Omental fat pad (tissue), 4 donors: Measurements from ENCODE around the gene VPS41. TPM values are rescaled to one million over a fixed set of nuclear protein-coding genes. Genes with fewer than 3 reads are reported as not detected.

Source experiments
- ATAC-seq: fragments of 150-250 bp; one replicate; pipeline ENCODE4 v1.9.1; 2016; ENCODE audit warnings: mild to moderate bottlenecking, moderate library complexity; ENCODE audit not compliant: low FRiP score
- DNase-seq: peaks from one replicate; pipeline ENCODE4 v3.0.0-alpha.2; 2019; ENCODE audit warnings: low spot score
- total RNA-seq, 4 donors: library from RNA; depleted of rRNA; stranded (reverse); fragments of >200 nt; gene quantifications; one replicate each; pipeline ENCODE4 v1.1.0, GENCODE V29; 2016
- TF ChIP-seq, protein P1 (sequence below), 3 donors: fragments of 450-650 bp; IDR thresholded peaks; one replicate each; pipeline ENCODE4 v1.5.1; 2016 to 2017; ENCODE audit warnings: antibody characterized with exemption in 3 of 3, mild to moderate bottlenecking in 3 of 3, moderate library complexity in 2 of 3

VPS41 gene
- total RNA-seq, 4 donors from 2014 or later = 28.9 to 44.9 (median 33.4) TPM

DNA sequence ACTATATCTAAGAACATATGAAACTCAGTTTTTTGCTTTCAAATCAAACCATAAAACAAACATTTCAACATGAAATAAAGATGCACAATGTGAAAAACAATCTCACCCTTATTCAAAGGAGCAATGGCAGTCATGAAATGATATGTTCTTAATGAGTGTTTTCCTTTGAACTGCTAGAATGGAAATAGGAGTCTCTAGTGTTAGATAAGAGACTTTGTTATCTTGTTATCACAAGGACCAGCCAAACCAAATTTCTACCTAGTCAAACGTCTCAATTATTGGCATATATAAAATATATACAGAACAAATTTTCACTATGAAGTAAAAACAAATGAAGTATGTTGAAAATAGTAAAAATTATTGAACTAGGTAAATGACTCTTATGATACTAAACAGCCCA is 1.2 kb downstream of the VPS41 start:
- DNase-seq (no peak), ATAC-seq (no peak)
- TF ChIP-seq, protein P1, sequence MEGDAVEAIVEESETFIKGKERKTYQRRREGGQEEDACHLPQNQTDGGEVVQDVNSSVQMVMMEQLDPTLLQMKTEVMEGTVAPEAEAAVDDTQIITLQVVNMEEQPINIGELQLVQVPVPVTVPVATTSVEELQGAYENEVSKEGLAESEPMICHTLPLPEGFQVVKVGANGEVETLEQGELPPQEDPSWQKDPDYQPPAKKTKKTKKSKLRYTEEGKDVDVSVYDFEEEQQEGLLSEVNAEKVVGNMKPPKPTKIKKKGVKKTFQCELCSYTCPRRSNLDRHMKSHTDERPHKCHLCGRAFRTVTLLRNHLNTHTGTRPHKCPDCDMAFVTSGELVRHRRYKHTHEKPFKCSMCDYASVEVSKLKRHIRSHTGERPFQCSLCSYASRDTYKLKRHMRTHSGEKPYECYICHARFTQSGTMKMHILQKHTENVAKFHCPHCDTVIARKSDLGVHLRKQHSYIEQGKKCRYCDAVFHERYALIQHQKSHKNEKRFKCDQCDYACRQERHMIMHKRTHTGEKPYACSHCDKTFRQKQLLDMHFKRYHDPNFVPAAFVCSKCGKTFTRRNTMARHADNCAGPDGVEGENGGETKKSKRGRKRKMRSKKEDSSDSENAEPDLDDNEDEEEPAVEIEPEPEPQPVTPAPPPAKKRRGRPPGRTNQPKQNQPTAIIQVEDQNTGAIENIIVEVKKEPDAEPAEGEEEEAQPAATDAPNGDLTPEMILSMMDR (IDR thresholded peaks at IDR 0.05) = no peak

DNA sequence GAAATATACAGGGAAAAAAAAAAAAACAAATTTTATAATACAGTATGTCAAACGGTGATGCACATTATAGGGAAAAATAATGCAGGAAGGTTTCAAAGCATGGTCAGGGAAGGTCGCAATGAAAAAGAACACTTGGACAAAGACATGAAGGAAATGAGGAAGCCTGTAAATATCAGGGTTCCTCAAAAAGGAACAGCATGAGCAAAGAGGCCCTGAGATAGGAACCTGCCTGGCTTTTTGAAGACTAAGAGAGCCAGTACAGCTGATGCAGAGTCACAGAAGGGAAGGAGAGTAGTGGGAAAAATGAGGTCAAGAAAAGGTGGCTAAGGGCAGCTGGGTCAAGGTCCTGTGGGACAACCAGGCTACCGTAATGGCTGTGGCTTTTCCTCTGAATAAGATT is 1.9 kb downstream of the VPS41 start:
- TF ChIP-seq, protein P1 (IDR thresholded peaks at IDR 0.05) = no peak
- ATAC-seq = no peak

DNA sequence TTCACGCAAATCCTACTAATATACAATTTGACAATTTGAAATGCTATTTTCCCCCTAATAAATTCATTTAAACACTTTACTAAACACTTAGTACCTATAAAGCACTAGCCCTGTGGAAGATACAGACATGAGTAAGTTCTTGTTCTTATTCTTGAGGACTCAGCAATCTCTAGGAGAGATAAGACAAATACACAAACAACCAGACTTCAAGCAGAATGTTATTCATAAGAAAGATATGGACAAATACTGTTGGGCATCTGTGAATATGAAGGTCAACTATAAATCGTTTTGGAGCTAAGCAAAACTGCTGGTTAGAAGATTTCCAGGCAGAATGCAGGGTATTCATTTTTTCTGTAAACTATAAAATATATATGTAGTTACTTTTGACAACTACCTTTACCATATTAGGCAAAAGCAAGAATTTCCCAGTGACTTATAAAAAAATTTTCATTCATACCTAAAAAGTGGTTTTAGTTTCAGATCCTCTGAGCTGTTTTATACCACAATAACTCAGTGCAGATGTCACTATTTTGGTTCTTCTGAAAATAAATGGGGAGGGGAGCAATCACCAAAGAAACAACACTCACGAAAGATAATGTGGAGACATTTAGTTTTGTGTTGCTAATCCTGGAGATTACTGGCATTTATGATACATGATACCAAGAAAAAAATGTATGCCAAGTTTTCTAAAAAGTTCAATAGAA is 3.8 kb downstream of the VPS41 start:
- DNase-seq (no peak), ATAC-seq (no peak)
- TF ChIP-seq, protein P1 (IDR thresholded peaks at IDR 0.05) = no peak

More for the DNA sequence above, 1.9 kb downstream of the VPS41 start:
- DNase-seq = no peak

DNA sequence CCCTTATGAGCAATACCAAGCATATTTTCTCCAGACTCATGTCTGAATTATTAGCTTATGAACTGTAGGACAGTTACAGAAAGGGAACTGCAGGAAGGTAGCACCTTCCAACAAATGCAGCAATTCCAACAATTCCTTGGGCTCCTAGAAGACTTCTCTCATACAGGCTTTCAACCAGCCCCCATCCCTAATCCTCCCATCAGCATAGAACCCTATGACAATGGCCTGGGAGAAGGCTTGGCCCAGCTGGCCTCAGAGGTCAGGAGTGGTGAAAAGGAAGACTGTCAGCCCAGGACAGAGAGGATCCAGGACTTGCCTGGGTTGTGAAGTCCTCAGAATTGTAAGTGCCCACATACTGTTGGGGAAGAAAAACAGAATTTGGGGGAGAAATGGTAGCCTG is 5.9 kb downstream of the VPS41 start:
- TF ChIP-seq, protein P1 (IDR thresholded peaks at IDR 0.05) = no peak
- ATAC-seq (no peak), DNase-seq (no peak)

DNA sequence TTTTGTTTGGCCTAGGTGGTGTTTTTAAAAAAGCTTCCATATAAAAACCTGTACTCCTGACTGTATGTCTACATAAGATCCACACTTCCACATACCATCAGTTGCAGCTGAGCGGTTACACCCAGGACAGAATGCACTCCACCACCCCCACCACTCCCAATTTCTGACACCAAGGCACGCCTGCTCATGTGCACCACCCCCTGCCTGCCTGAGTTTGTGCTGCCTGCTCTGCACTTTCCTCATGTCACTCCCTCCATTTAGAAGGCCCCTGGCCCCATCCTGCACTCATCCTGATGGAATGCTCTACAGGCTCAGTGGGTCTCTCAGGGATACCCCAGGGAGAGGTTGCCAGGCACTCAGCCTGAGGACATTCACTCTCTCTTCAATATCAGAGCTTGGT is 6.5 kb downstream of the VPS41 start:
- TF ChIP-seq, protein P1 (IDR thresholded peaks at IDR 0.05) = no peak
- no peak for DNase-seq
- ATAC-seq = no peak

DNA sequence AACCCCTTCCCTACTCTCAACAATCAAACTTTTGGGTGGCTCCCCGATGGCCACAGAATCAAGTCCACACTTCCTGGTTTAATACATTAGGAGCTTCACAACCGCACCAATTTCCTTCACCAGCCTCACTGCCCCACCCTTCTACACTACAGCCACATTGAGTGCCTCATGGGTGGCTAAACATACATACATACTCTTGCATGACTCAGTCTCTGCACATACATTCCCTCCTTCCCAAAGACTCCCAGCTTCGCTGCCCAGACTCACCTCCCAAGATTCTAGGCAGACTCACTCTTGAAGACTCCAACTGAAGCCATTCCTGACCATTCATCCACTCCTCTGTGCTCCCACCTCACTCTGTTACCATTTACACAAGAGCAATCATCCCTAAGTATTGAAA is 15.9 kb downstream of the VPS41 start:
- no peak for DNase-seq
- TF ChIP-seq, protein P1 (IDR thresholded peaks at IDR 0.05) = no peak
- ATAC-seq = no peak

DNA sequence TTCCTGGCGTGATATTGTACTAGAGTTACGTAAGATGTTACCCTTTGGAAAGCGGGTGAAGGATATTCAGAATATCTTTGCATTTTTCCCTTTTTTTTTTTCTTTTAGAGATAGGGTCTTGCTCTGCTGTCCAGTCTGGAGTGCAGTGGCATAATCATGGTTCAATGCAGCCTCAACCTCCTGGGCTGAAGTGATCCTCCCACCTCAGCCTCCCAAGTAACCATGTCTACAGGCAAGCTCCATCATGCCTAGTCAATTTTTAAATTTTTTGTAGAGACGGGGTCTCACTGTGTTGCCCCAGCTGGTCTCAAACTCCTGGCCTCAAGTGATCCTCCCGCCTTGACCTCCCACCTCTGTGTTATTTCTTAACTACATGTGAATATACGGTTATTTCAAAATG is 18.4 kb downstream of the VPS41 start:
- ATAC-seq (no peak), DNase-seq (no peak)
- TF ChIP-seq, protein P1 (IDR thresholded peaks at IDR 0.05) = no peak
